Suprapubic skin (tissue), 4 donors: ENCODE data around the gene CTBP2.

Source experiments
- EP300 ChIP-seq: sonication (generic); formaldehyde crosslinking; IDR thresholded peaks from one replicate; pipeline ENCODE4 v1.6.1; 2017; ENCODE audit warnings: antibody characterized with exemption
- POLR2AphosphoS5 ChIP-seq, 3 donors: sonication (generic); formaldehyde crosslinking; IDR thresholded peaks; one replicate each; pipeline ENCODE4 v1.6.1; 2017; ENCODE audit warnings: antibody characterized with exemption in 3 of 3
- TF ChIP-seq, protein P1 (sequence below), 2 donors: fragments of 200-600 bp in 1 of 2; fragments of 450-650 bp in 1 of 2; sonication (generic) in 1 of 2; IDR thresholded peaks; one replicate each; pipeline ENCODE4 v1.5.1; 2016 to 2019; ENCODE audit warnings: antibody characterized with exemption in 2 of 2, mild to moderate bottlenecking in 1 of 2, moderate library complexity in 1 of 2

DNA sequence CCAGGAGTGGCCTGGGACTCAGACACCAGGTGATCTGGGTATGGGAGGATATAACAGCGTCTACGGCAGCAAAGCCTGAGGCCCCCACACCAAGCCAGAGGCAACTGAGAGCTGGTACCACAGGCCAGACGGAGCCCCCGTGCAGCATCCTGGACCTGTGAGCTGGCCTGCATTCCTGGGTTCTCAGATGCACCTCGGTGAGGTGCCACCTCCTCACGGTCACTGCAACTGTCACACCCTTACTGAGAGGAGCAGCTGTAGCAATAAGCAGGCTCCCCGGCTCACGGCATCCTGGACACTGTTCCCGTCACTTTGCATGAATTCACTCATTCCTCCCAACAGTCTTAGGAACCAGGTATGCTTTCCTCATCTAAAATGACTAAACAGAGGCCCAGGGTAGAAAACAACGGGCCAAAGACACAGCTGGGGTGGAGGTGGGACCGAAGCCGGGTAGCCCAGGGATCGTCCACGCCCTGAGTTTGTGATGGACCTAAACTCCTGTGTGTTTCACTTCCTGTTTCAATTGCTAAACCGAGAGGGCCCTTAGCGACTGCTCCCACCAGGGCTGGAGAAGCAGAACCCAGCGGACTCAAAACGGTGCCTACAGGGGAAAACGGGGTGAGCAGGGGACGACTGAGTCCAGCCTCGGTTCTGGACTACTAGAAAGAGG lies 98.7 kb downstream of the CTBP2 start:
- TF ChIP-seq, protein P1, sequence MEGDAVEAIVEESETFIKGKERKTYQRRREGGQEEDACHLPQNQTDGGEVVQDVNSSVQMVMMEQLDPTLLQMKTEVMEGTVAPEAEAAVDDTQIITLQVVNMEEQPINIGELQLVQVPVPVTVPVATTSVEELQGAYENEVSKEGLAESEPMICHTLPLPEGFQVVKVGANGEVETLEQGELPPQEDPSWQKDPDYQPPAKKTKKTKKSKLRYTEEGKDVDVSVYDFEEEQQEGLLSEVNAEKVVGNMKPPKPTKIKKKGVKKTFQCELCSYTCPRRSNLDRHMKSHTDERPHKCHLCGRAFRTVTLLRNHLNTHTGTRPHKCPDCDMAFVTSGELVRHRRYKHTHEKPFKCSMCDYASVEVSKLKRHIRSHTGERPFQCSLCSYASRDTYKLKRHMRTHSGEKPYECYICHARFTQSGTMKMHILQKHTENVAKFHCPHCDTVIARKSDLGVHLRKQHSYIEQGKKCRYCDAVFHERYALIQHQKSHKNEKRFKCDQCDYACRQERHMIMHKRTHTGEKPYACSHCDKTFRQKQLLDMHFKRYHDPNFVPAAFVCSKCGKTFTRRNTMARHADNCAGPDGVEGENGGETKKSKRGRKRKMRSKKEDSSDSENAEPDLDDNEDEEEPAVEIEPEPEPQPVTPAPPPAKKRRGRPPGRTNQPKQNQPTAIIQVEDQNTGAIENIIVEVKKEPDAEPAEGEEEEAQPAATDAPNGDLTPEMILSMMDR (IDR thresholded peaks at IDR 0.05), result no peak
- no peak for TF ChIP-seq EP300
- TF ChIP-seq POLR2AphosphoS5 (IDR thresholded peaks at IDR 0.05), result no peak
